ENCODE data around the gene POC1A. TPM values are rescaled to one million over a fixed set of nuclear protein-coding genes. Genes with fewer than 3 reads are reported as not detected.
"Not testable (repeated sequence)": the region's sequence is repeated elsewhere in the genome, so short reads cannot be mapped to it uniquely, and the experiment has no call there.

POC1A gene
- total RNA-seq, 6 donors from 2014 or later: 1.0 to 4.2 (median 2.8) TPM

- no peak overlapping the region for H3K4me3 ChIP-seq
- H3K4me1 ChIP-seq: peaks cover 0 to 2% (median under 1%) of the 10 kb centered on the region in 4 donors
- H3K9me3 ChIP-seq: no peaks in the 10 kb centered on the region
- WGBS, 2 donors: 89 to 94% methylated on average over 3 of the region's 3 CpGs
- H3K36me3 ChIP-seq: no peaks in the 10 kb centered on the region
- ATAC-seq (ENCODE audit: low FRiP score in 2 of 2): no peak
- no peak overlapping the region for H3K27ac ChIP-seq
- TF ChIP-seq EP300 (IDR thresholded peaks at IDR 0.05) (no peak), POLR2A (IDR thresholded peaks at IDR 0.05) (no peak), CTCF (IDR thresholded peaks at IDR 0.05) (no peak), POLR2AphosphoS5 (IDR thresholded peaks at IDR 0.05) (no peak)
- no peaks in the 10 kb centered on the region for H3K27me3 ChIP-seq
- no peak for DNase-seq
These were observed 17.5 kb upstream of the POC1A start for GRCh38 chr3:52171514-52172261.

GRCh38 chr3:52170217-52170616, 16.0 kb upstream of the POC1A start:
- H3K4me1 ChIP-seq; ATAC-seq (ENCODE audit: low FRiP score in 2 of 2); H3K27ac ChIP-seq; DNase-seq; H3K36me3 ChIP-seq; H3K4me3 ChIP-seq; H3K27me3 ChIP-seq; H3K9me3 ChIP-seq: not testable (repeated sequence)
- 96 to 97% methylated on average over 3 of the region's 3 CpGs for WGBS, 2 donors

GRCh38 chr3:52167240-52167639, 13.0 kb upstream of the POC1A start:
- Histone ChIP-seq H3K36me3 (no peaks in the 10 kb centered on the region), H3K27ac (no peak overlapping the region), H3K4me1 (no peaks in the 10 kb centered on the region), H3K4me3 (no peak overlapping the region), H3K27me3 (no peaks in the 10 kb centered on the region), H3K9me3 (no peaks in the 10 kb centered on the region)
- ATAC-seq (ENCODE audit: low FRiP score in 2 of 2) (no peak), DNase-seq (no peak)
- TF ChIP-seq CTCF (IDR thresholded peaks at IDR 0.05): no peak
- no peak for TF ChIP-seq EP300 (IDR thresholded peaks at IDR 0.05)
- no peak for TF ChIP-seq POLR2AphosphoS5 (IDR thresholded peaks at IDR 0.05)
- TF ChIP-seq POLR2A (IDR thresholded peaks at IDR 0.05): no peak
- 69 to 72% methylated on average over 9 of the region's 9 CpGs for WGBS, 2 donors

GRCh38 chr3:52162250-52162872, 8.1 kb upstream of the POC1A start:
- no peak overlapping the region for H3K27ac ChIP-seq
- no peak overlapping the region for H3K4me3 ChIP-seq
- H3K27me3 ChIP-seq: no peaks in the 10 kb centered on the region
- TF ChIP-seq POLR2AphosphoS5 (IDR thresholded peaks at IDR 0.05) (no peak), CTCF (IDR thresholded peaks at IDR 0.05) (no peak), EP300 (IDR thresholded peaks at IDR 0.05) (no peak), POLR2A (IDR thresholded peaks at IDR 0.05) (no peak)
- no peak for ATAC-seq (ENCODE audit: low FRiP score in 2 of 2)
- 86 to 100% methylated on average over 3 to 7 of the region's 7 CpGs for WGBS, 2 donors
- DNase-seq: no peak
- H3K36me3 ChIP-seq: no peaks in the 10 kb centered on the region
- H3K4me1 ChIP-seq: no peaks in the 10 kb centered on the region
- no peaks in the 10 kb centered on the region for H3K9me3 ChIP-seq

GRCh38 chr3:52159503-52159902, 5.3 kb upstream of the POC1A start:
- no peak for TF ChIP-seq POLR2AphosphoS5 (IDR thresholded peaks at IDR 0.05)
- TF ChIP-seq POLR2A (IDR thresholded peaks at IDR 0.05): no peak
- no peak for TF ChIP-seq EP300 (IDR thresholded peaks at IDR 0.05)
- no peak overlapping the region for H3K4me3 ChIP-seq

More at GRCh38 chr3:52159503-52159902, 5.3 kb upstream of the POC1A start:
- ATAC-seq (ENCODE audit: low FRiP score in 2 of 2) (no peak), DNase-seq (no peak)
- H3K4me1 ChIP-seq: peaks cover 0 to 6% (median 0%) of the 10 kb centered on the region in 4 donors
- H3K27ac ChIP-seq: no peak overlapping the region
- H3K27me3 ChIP-seq: no peaks in the 10 kb centered on the region
- WGBS, 2 donors: 24 to 27% methylated on average over 1 of the region's 1 CpG
- no peaks in the 10 kb centered on the region for H3K9me3 ChIP-seq
- no peaks in the 10 kb centered on the region for H3K36me3 ChIP-seq

Data from upper lobe of left lung (tissue), 6 donors.